Measurements from ENCODE around the gene ZNF341.

ZNF341 gene

DNA sequence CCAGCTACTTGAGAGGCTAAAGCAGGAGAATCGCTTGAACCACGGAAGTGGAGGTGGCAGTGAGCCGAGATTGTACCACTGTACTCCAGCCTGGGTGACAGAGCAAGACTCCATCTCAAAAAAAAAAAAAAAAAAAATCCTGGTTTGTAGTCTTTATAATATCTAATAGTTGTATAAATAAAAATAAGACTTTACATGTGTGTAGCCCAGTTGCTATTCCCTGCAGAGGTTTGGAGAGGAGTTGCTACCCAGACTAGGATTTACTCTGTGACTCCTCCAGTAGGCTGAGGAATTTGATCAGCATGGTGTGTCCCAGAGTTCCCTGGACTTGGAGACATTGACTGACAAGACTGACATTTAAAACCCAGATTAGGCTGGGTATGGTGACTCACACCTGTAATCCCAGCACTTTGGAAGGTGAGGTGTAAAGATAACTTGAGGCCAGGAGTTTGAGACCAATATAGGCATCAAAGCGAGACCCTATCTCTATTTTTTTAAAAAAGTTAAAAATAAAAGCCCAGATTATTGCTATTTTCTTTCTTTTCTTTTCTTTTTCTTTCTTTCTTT is 89.6 kb downstream of the ZNF341 start:
- in situ Hi-C loops (cut with MboI; ENCODE audit: low sequenced_read_pairs), result no loop called here

DNA sequence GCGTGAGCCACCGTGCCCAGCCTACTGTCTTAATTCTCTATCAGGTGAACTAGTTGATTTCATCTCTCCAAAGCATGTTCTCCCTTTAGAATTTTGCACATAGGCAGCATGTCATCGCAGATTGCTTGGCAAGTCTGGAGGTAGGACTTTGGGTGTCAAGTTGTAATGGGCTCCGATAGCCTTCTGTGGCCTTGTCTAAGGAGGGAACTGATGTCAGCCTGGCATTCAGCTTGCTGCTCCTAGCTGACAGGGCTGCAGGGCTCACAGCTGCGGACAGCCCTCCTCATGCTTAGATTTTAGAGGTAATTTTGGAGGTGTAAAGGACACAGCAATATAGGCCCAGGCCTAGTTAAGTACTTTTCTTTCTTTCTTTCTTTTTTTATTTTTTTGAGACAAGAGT is 90.6 kb downstream of the ZNF341 start:
- in situ Hi-C loops (cut with MboI; ENCODE audit: low sequenced_read_pairs), result no loop called here

- in situ Hi-C loops (cut with MboI; ENCODE audit: low sequenced_read_pairs), result no loop called here
Measured at GRCh38 chr20:33822991-33823390, 91.2 kb downstream of the ZNF341 start.

DNA sequence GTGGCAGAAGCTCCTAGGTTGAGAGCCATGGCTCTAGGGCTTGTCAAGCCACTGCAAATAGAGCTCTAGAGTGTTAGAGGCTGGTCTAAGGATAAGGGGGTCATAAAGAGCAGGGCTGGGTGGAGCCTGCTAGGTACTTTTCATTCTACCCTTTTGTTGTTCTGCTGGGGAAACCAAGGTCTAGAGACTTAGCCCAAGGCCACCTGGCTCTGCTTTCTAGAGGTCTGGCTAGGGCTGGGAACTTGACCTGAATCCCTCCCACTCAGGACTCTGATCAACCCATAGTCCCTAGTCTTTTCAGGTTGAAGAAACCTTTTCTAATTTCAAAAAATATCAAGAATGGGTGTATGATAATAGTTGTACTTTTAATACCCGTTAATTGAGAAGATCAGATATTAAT is 93.1 kb downstream of the ZNF341 start:
- in situ Hi-C loops (cut with MboI; ENCODE audit: low sequenced_read_pairs), result no loop called here

GRCh38 chr20:33825340-33826269 is 93.8 kb downstream of the ZNF341 start:
- in situ Hi-C loops (cut with MboI; ENCODE audit: low sequenced_read_pairs), result no loop called here

DNA sequence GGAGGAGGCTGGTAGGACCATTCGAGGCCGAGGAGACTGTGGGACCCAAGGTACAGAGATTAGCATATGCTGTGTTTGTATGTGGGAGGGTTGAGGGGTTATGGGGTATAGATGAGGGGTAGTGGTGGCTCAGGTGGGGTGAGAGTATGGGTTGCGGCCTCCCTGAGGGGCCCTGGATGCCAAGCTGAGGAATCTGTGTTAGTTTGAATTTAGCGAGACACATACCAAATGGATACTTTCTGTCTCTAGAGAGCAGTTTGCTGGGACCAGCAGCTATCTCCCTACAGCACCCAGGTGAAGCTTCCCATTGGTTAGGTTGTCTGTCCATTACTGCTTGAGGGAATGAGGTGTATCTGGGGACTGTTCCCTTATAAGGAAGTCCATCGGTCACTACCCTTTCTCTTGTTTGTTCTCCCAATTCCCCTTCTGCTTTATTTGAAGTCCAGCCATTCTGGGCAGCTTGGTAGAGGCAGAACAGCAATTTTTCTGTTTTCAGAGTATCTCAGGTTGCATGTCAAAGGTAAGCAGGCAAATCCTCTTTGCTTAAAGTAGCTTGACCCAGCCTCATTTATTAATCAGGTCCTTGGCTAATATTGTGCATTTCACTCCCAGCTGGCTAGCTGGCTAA is 94.6 kb downstream of the ZNF341 start:
- in situ Hi-C loops (cut with MboI; ENCODE audit: low sequenced_read_pairs), result no loop called here

- in situ Hi-C loops (cut with MboI; ENCODE audit: low sequenced_read_pairs), result no loop called here
Measured at GRCh38 chr20:33827109-33827508, 95.3 kb downstream of the ZNF341 start.

DNA sequence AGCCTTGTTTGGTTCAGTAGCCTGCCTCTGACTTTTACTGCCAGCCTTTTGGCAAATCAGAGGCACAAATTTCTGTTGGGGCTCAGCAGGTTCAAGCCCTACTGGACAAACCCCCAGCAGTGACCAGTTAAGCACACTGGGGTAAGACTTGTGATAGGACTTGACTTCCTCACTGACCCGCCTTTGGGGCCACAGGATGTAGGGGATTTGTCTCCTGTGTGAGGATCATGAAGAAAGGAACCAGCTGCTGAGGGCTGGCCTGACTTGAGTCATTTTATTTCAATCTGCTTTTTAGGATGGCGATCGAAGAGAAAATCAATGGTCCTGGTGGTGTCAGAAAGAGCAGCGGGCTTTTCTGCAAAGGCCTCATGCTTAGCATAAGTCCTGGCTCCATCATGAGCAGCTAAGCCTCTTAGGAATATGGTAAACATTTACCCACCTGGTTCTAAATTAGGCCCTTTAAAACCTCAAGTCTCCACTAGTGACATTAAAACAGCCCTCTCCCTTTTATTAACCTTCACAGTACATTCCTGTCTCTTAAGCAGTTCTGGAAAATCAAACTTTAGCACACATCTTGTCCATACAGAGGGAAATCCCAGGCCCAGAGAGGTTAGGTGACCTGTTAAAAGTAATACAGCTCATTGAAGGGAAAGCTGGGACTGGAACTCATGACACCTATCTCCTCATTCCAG is 96.0 kb downstream of the ZNF341 start:
- in situ Hi-C loops (cut with MboI; ENCODE audit: low sequenced_read_pairs), result no loop called here

- in situ Hi-C loops (cut with MboI; ENCODE audit: low sequenced_read_pairs), result no loop called here
Measured at GRCh38 chr20:33828326-33828844, 96.6 kb downstream of the ZNF341 start.

DNA sequence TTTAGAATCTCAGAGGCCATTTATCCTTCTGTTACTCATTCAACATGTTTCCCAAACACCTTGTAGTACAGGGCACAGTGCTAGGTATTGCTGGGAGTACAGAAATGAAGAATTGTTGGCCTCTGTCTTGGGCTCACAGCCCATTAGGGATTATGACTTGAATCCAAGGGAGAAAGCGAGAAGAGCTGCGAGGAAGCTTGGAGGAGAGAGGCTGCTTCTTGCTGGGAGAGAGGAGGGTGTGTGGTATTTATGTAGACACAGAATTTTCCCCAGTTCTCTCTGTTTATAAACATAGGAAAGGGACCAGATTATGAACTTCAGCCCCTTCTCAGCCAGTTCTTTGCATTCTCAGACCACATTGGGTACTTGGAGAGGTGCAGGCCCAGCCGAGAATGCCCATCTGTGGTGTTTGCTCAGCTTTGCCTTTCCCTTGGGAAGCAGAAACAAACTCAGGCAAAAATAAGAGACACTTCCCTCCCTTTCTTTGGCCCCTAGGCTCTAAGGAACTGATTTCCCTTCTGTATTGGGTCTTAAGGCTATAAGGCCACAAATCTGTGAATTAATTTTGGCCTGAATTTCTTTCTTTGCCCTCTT is 97.3 kb downstream of the ZNF341 start:
- in situ Hi-C loops (cut with MboI; ENCODE audit: low sequenced_read_pairs), result no loop called here

DNA sequence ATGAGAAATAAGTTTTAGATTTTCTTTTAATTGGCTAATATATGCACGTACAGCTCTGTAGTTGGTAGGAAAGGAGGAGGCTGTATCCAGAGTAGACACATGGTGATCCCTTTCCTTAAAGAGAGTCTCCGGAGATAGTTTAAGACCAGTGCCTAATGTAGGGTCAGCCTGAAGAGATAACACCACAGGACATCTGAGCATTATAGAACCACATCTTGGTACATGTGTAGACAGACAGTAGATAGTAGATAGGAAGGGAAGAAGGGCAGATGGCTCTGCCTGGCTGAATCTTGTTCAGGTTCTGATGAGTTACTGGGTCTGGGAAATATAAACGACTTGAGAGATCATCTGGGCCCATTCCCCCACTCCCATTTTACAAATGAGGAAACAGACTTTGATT is 97.8 kb downstream of the ZNF341 start:
- in situ Hi-C loops (cut with MboI; ENCODE audit: low sequenced_read_pairs), result no loop called here

- in situ Hi-C loops (cut with MboI; ENCODE audit: low sequenced_read_pairs), result no loop called here
Measured at GRCh38 chr20:33830371-33830770, 98.6 kb downstream of the ZNF341 start.

DNA sequence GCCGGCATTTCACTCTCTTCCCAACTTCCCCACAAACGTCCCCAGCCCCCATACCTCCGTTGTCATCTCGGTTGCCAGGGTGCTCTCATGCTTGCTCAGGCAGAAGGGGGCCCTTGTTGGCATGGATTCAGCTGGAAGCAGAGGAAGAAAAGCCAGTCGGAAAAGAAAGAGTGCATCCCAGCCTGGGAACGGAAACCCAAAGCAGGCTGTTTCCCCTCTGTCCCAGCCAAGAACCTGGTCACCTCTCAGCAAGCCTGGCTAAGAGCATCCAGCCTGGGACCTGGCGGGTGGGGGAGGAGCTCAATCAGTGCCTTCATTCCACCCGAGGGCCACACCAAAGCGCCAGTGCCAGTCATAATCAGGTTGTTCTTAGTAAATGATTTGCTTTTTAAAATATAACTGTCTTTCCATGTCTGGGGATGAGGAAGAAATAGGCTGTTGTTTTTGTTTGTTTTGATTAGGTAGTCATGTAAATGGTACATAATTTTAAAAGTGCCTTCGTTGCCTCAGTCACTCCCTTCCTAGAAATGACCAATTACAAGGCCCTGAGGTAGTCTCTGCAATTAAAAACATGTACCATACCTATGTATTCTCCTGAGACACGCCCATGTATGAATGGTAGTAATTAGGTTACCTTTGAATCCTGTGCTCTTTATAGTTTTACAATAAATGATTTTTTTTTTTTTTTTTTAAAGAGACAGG is 100.5 kb downstream of the ZNF341 start:
- in situ Hi-C loops (cut with MboI; ENCODE audit: low sequenced_read_pairs), result no loop called here

GRCh38 chr20:33833333-33833732 is 101.5 kb downstream of the ZNF341 start:
- in situ Hi-C loops (cut with MboI; ENCODE audit: low sequenced_read_pairs), result no loop called here

- in situ Hi-C loops (cut with MboI; ENCODE audit: low sequenced_read_pairs), result no loop called here
Measured at GRCh38 chr20:33835615-33836172, 103.9 kb downstream of the ZNF341 start.

GRCh38 chr20:33836277-33836676 is 104.5 kb downstream of the ZNF341 start:
- in situ Hi-C loops (cut with MboI; ENCODE audit: low sequenced_read_pairs), result no loop called here

DNA sequence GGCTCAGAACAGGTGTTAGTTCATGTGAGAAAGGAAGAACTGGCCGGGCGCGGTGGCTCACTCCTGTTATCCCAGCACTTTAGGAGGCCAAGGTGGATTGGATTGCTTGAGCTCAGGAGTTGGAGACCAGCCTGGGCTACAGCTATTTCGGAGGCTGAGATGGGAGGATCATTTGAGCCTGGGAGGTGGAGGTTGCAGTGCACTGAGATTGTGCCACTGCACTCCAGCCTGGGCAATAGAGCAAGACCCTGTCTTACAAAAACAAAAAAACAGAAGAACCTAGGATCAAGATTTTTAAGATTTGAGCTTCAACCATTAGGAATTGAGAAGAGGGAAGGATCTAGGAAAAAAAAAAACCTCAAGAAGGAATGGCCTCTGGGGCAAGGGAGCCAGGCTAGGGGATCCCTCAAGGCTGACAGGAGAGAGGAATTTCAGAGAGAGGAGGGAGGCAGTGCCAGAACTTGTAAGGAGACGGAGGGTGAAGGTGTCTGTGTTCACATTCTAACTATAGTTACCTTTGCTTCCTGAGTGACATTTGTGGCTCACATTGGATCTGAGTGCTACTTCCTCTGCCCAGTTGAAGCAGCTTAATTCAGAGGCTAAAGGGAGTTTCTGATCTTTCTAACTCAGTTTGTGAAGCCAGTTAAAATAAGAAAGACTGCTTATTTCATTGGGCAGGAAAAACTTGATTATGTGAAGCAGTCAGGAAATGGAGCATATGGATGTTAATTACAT is 105.5 kb downstream of the ZNF341 start:
- in situ Hi-C loops (cut with MboI; ENCODE audit: low sequenced_read_pairs), result no loop called here

- in situ Hi-C loops (cut with MboI; ENCODE audit: low sequenced_read_pairs), result no loop called here
Measured at GRCh38 chr20:33838035-33838864, 106.5 kb downstream of the ZNF341 start.
